SKM-1 (cell line): ENCODE data around the gene C9orf78.

Experiments
- DNase-seq: peaks from one replicate; lab custom pipeline; 2025; ENCODE audit not compliant: unreplicated experiment; lab: John Stamatoyannopoulos, UW

C9orf78 gene

GRCh38 chr9:129868023-129868871, 33.2 kb upstream of the C9orf78 start:
- DNase-seq, result no peak

GRCh38 chr9:129867136-129868022, 32.3 kb upstream of the C9orf78 start:
- DNase-seq, result no peak

- no peak for DNase-seq
Measured at GRCh38 chr9:129866394-129867135, 31.5 kb upstream of the C9orf78 start.

DNA sequence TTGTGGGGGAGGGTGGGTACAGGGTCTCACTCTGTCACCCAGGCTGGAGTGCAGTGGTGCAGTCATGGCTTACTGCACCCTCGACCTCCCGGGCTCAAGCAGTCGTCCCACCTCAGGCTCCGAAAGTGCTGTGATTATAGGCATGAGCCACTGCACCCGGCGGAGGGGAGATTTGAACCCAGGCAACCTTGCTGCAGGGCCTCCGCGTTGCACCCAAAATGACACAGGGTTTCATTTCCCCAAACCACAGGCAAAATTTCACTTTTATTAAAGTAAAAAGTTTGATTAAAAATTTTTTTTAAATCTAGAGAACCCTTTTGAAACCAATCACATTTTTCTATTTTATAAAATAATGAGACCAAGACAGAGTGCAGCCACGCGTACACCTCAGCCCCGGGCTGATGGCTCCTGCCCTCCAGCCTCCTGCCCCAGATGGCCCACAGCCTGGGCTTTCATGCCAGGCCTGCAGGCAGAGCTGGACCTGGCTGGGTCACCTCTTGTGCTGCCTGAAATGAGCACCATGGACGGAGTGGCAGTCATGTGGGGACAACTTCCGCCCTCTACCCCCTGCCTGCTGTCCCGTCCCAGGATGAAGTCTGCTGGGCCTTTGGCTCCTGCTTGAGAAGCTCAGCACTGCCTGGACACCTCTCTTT, 30.7 kb upstream of the C9orf78 start:
- no peak for DNase-seq

- no peak for DNase-seq
Measured at GRCh38 chr9:129864991-129865647, 30.0 kb upstream of the C9orf78 start.

DNA sequence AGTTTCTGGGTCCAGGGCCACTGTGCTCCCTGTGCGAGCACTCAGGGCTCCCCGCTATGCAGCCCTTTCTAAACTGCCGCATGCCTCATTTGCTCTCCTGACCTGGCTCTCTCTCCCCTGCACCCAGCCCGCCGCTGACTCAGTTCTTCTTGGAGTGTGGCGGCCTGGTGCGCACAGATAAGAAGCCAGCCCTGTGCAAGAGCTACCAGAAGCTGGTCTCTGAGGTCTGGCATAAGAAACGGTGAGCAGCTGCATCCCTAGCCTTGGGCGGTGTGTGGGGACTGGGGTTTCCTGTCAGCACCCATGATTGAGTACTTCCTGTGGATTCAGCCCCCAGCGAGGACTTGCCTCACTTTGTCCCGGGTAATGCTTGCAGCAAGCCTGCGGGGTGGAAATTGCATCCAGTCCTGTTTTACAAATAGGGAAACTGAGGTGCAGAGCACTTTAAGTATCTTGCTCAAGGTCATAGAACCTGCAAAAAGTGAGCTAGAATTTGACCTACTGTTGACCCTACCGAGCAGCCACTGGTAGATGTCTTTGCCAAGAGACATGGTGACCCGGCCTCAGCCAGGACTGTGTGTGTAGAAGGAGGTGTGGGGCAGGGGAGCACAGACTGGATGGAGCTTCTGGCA, 28.1 kb upstream of the C9orf78 start:
- DNase-seq, result peak; percentile 88

DNA sequence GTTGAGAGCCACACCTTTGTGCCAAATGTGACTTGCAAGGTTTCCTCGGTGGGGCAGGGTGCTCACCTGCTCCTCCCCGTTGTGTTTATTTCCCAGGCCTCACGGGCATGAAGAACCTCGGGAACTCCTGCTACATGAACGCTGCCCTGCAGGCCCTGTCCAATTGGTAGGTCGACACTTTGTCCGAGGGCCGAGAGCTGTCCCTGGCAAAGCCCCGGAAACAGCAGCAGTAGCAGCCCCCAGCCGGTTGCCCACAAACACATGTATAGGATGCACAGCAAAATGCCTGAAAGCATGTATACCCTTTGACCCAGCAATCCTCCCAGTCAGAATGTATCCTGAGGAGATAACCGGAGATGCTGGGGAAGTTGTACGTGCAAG, 26.4 kb upstream of the C9orf78 start:
- DNase-seq, result no peak

DNA sequence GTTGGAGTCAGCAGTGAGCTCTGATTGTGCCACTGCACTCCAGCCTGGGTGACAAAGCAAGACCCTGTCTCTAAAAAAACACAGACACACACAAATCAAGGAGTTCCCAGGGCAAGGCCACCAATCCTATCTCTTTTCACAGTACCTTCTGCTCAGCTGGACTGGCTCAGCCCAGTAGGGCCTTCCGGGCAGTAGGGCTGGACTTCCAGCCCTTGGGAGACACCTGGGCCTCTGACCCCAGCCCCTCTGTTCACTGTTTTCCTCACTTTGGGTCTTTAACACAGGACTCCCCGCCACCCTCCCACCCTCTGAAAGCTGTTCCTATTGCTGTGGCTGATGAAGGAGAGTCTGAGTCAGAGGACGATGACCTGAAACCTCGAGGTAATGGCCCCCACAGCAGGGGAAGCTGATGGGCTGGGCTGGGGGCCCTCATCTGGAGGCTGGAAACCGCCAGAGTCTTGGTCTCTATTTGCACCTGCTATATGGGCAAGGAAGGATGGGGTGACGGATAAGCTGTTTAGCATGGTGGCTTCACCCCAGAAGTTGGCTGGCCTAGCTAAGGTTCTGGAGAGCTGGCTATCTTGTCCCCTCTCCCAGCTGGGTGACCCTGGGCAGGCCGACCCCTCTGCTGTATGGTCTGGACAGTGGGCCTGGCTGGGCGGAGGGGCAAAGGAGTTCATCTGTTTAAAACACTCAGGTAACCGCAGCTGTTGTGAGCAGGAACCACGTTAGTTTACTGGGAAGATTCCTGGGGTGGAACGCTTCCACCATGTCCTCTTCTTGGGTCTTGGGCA, 25.8 kb upstream of the C9orf78 start:
- DNase-seq, result no peak

DNA sequence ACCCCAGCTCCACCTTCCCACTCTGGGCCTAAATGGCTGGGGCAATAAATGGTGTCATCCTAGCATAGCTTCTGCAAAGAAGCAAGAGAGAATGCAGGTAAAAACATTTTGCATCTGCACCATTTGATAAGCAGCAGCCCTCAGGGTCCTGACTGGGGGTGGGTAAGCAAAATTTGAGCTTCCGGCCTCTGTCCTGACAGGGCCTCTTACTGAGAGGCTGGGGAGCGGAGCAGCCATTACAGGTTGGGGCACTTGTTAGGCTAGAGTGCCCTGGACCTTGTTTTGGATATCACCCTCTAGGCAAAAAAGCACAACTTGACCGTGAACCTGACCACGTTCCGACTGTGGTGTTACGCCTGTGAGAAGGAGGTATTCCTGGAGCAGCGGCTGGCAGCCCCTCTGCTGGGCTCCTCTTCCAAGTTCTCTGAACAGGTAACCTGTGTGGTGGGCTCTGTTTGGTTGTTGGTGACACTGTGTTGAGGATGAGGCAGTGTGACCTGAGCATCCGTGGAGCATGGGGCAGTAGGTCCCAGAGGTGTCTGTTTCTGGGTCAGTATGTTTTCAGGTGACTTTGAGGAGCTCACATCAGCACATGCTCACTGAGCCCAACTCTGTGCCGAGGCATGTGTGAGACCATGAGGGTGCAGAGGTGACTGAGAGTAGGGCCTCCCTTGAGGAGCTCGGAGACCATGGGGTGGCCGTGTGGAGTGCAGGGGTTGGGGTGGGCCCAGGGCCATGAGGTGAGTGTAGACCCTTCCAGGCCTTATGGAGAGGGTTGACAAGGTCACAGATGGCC, 23.3 kb upstream of the C9orf78 start:
- no peak for DNase-seq

DNA sequence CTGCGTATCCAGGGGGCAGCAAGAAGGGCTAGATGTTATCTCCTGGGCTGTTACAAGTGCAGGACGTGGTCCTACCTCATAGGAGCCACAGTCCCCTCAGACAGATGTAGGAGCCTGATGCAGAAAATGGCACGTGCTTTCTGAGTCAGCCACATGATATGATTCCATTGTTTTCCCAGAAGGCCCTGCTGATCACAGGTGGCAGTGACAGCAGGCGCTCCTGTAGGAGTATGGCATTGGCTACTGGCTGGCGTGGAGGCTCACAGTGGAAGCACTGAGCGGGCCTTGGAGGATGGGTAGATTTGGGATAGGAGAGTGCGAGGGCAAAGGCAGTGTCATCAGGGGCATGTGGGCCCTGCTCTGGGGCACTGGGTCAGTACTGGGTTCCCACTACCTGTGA, 22.1 kb upstream of the C9orf78 start:
- DNase-seq, result no peak

- DNase-seq, result no peak
Measured at GRCh38 chr9:129854588-129855110, 19.6 kb upstream of the C9orf78 start.

- no peak for DNase-seq
Measured at GRCh38 chr9:129853614-129854013, 18.5 kb upstream of the C9orf78 start.

DNA sequence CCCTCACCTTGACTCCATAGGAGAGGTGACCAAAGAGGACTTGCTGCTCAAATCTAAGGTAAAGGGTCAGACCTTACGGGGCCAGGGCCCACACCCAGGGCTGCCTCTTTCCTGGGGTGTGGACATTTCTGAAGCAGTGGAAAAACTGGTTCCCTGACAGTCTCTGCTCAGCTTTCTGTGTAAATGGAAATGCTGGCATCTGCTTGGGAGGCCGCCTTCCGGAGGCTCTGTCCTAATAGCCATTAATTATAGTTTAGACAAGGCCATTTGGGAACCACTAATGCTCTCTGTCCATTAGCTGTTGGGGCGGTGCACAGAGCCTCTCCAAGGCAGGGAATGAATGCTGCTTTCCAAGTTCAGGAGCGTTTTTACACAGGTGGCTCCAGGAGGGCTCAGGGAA, 17.5 kb upstream of the C9orf78 start:
- no peak for DNase-seq

- no peak for DNase-seq
Measured at GRCh38 chr9:129851821-129852220, 16.7 kb upstream of the C9orf78 start.

GRCh38 chr9:129850821-129851550, 15.9 kb upstream of the C9orf78 start:
- no peak for DNase-seq

DNA sequence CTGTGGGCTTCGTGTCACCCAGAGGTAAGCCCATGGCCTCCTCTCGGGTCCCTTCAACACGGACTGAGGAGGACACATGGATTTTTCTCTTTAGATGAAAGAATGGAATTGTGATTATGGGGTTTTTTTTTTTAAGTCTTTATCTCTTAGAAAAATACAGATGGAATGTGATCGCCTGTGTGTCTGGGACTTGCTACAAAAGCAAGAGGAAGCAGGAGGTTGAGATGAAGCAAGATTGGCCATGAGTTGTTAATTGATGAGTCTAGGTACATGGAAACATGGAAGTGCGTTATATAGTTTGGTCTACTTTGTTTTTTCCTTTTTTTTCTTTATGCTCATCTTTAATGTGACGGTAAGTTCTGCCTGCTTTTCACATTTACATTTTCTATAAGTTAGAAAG, 14.8 kb upstream of the C9orf78 start:
- no peak for DNase-seq

GRCh38 chr9:129848712-129849441, 13.8 kb upstream of the C9orf78 start:
- DNase-seq, result no peak
